ENCODE measurements around the gene ANKRD17. TPM values are rescaled to one million over a fixed set of nuclear protein-coding genes. Genes with fewer than 3 reads are reported as not detected.

The ANKRD17 gene
- total RNA-seq, 1 donor from 2014 or later, result 52.0 TPM

DNA sequence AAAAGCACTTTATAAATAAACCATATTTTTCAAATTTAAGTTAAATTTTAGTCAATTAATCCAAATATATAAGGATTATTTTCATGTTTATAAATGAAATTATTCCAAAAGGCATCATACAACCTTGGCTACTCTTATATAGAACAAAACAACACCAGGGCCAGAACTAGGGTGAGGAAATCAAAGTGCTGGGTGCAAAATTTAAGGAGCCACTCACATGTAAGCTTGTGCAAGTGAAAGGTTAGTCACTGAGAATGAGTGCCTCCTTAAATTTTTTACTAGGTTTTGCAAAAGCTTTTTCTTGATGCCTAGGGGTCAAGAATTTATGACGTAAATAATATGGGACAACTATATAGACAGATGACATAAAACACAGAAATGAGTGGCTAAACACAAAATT is 105.7 kb downstream of the ANKRD17 start:
- TF ChIP-seq, protein P1, sequence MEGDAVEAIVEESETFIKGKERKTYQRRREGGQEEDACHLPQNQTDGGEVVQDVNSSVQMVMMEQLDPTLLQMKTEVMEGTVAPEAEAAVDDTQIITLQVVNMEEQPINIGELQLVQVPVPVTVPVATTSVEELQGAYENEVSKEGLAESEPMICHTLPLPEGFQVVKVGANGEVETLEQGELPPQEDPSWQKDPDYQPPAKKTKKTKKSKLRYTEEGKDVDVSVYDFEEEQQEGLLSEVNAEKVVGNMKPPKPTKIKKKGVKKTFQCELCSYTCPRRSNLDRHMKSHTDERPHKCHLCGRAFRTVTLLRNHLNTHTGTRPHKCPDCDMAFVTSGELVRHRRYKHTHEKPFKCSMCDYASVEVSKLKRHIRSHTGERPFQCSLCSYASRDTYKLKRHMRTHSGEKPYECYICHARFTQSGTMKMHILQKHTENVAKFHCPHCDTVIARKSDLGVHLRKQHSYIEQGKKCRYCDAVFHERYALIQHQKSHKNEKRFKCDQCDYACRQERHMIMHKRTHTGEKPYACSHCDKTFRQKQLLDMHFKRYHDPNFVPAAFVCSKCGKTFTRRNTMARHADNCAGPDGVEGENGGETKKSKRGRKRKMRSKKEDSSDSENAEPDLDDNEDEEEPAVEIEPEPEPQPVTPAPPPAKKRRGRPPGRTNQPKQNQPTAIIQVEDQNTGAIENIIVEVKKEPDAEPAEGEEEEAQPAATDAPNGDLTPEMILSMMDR (IDR thresholded peaks at IDR 0.05), result no peak
- no peak for DNase-seq (ENCODE audit: low spot score in 2 of 2)
- Histone ChIP-seq H3K9me3 (no peaks in the 10 kb centered on the region), H3K27me3 (no peaks in the 10 kb centered on the region), H3K4me3 (no peak overlapping the region), H3K4me1 (no peaks in the 10 kb centered on the region), H3K36me3 (peaks cover 21 to 24% of the 10 kb centered on the region in 2 donors), H3K27ac (no peak overlapping the region)
- intact Hi-C loops (cut with DNase I), result no loop called here

DNA sequence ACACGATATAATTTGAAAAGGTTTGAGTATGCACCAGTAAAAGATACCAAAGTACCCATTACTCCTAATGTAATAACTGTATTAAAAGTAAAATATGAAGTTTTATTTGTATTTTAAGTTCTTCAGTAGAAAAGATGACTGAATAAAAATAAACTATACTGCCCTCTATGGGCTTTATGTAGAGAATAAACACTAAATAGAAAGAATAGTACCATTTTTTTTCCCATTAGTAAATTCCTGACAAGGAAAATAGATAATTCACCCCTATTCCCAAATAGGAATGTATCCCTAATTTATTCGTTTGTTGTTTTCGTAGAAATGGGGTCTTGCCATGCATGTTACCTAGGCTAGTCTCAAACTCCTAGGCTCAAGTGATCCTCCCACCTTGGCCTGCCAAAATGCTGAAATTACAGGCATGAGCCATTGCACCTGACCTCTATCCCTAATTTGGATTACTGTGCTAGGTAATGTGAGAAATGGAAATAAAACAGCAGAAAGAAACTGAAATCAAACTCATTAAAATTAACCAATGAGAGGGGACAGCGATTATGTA is 115.5 kb downstream of the ANKRD17 start:
- TF ChIP-seq, protein P1 (IDR thresholded peaks at IDR 0.05), result no peak
- DNase-seq (ENCODE audit: low spot score in 2 of 2), result no peak
- intact Hi-C loops (cut with DNase I), result loop anchor here (5.0 kb wide), 1 partner anchor 114 kb away; the partner anchor contains the start of gene ANKRD17
- H3K4me1 ChIP-seq, result no peaks in the 10 kb centered on the region
- peaks cover 38 to 53% of the 10 kb centered on the region in 2 donors for H3K36me3 ChIP-seq
- no peak overlapping the region for H3K4me3 ChIP-seq
- H3K27me3 ChIP-seq, result no peaks in the 10 kb centered on the region
- no peak overlapping the region for H3K27ac ChIP-seq
- no peaks in the 10 kb centered on the region for H3K9me3 ChIP-seq

DNA sequence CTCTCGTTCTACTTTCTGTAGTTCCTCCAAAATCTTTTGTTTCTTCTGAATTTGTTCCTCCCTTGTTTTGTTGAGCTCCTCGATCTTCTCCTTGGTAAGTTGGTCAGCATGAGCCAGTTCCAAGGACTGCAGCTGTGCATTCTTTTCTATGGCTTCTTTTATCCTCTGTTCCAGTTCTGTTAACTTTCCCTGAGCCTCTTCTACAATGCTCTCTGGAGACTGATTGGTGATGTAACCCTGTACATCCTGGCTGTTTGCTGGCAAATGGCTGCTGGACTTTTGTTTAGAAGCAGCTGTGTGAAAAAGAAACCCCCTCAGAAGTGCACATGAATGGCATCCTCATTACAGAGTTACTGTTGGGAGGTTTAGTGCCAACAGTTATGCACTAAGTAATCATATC is 118.6 kb downstream of the ANKRD17 start:
- H3K4me3 ChIP-seq, result no peak overlapping the region
- H3K27me3 ChIP-seq, result no peaks in the 10 kb centered on the region
- H3K27ac ChIP-seq, result no peak overlapping the region
- H3K36me3 ChIP-seq, result peaks cover 33 to 47% of the 10 kb centered on the region in 2 donors
- no peak for DNase-seq (ENCODE audit: low spot score in 2 of 2)
- TF ChIP-seq, protein P1 (IDR thresholded peaks at IDR 0.05), result no peak
- intact Hi-C loops (cut with DNase I), result loop anchor here (5.0 kb wide), 1 partner anchor 117 kb away; the partner anchor contains the start of gene ANKRD17
- no peaks in the 10 kb centered on the region for H3K9me3 ChIP-seq
- H3K4me1 ChIP-seq, result no peaks in the 10 kb centered on the region

DNA sequence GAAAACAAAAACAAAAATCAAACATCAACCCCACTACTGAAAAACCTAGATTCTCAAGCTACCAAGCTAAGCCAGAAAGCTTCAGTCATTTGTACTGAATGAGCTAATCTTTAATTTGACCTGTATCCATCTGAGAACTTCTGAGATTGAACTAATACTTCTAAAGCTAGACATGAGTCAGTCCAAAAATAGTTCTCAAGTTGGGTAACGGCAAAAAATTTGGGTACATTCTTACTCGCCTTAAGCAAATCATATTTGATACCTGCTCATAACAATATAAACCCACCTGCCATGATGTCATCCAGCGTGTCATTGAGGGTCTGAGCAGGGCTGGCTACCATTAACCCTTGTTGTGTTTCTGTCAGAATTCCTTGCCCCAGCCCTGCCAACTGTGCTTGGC is 119.4 kb downstream of the ANKRD17 start:
- H3K27ac ChIP-seq, result no peak overlapping the region
- peaks cover 32 to 47% of the 10 kb centered on the region in 2 donors for H3K36me3 ChIP-seq
- H3K4me3 ChIP-seq, result no peak overlapping the region
- intact Hi-C loops (cut with DNase I), result no loop called here
- no peak for DNase-seq (ENCODE audit: low spot score in 2 of 2)
- TF ChIP-seq, protein P1 (IDR thresholded peaks at IDR 0.05), result no peak
- no peaks in the 10 kb centered on the region for H3K27me3 ChIP-seq
- no peaks in the 10 kb centered on the region for H3K4me1 ChIP-seq
- H3K9me3 ChIP-seq, result no peaks in the 10 kb centered on the region

DNA sequence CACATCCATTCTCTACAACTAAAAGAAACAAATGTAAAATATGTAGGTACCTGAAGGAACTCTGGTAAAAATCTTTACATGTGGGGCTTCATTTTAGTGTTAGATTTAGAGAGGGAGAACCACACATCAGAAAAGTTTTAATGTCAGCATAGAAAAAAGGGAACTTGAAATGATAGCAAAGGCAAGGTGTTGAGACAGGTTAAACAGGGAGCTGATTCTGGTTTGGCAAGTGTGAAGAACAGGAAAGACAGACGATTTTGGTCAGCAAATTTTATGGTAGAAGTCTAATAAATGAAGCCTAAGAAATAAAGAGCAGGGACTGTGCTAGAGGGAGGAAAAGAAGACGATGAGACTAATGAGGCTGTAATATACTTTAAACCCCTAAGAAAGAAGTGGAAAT is 121.5 kb downstream of the ANKRD17 start:
- Histone ChIP-seq H3K4me3 (no peak overlapping the region), H3K4me1 (no peaks in the 10 kb centered on the region), H3K9me3 (no peaks in the 10 kb centered on the region), H3K27me3 (no peaks in the 10 kb centered on the region), H3K36me3 (peaks cover 35 to 54% of the 10 kb centered on the region in 2 donors), H3K27ac (no peak overlapping the region)
- intact Hi-C loops (cut with DNase I), result no loop called here
- DNase-seq (ENCODE audit: low spot score in 2 of 2), result no peak
- TF ChIP-seq, protein P1 (IDR thresholded peaks at IDR 0.05), result no peak

DNA sequence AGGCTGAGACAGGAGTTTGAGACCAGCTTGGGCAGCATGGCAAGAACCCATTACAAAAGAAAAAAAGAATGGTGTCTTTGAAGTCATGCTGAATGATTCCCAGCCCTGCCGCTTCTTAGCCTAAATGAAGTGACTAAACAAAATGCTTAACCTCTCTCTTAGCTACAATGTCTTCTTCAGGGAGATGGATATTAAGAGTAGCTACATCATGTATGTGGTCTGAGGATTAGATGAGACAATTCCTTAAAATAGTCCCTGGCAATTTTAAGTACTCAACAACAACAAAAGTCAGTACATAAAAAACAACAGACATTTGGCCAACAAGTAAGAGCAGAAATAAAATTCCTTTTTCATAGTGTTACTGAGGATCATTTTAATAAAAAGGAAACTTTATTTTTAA is 124.8 kb downstream of the ANKRD17 start:
- H3K9me3 ChIP-seq, result no peaks in the 10 kb centered on the region
- H3K4me1 ChIP-seq, result no peaks in the 10 kb centered on the region
- no peak for DNase-seq (ENCODE audit: low spot score in 2 of 2)
- no peak overlapping the region for H3K27ac ChIP-seq
- TF ChIP-seq, protein P1 (IDR thresholded peaks at IDR 0.05), result no peak
- intact Hi-C loops (cut with DNase I), result no loop called here
- H3K4me3 ChIP-seq, result no peak overlapping the region
- H3K27me3 ChIP-seq, result no peaks in the 10 kb centered on the region
- H3K36me3 ChIP-seq, result peaks cover 25 to 34% of the 10 kb centered on the region in 2 donors
